Effector memory CD8-positive, alpha-beta T cell (primary cell): ENCODE results near the gene MOB3A.
"Not testable (repeated sequence)": the region's sequence is repeated elsewhere in the genome, so short reads cannot be mapped to it uniquely, and the experiment has no call there.

Source experiments
- ATAC-seq: fragments of 150-1000 bp; cut with Tn5 transposase; replicated peaks from 2 replicates; pipeline ENCODE4 v1.10.0; 2021; ENCODE audit warnings: mild to moderate bottlenecking, moderate library complexity
- DNase-seq, 3 experiments: peaks; one replicate each; pipeline ENCODE4 v3.0.0; 2021
- H3K27ac Mint-ChIP-seq, 2 donors: one replicate each; pipeline ENCODE4 v1.8.0; 2022; ENCODE audit warnings: mild to moderate bottlenecking in 2 of 2, mixed read lengths in 2 of 2, moderate library complexity in 2 of 2
- H3K27me3 Mint-ChIP-seq, 2 donors: one replicate each; pipeline ENCODE4 v1.8.0; 2022; ENCODE audit warnings: mixed read lengths in 2 of 2
- H3K36me3 Mint-ChIP-seq: one replicate; pipeline ENCODE4 v1.8.0; 2022; ENCODE audit warnings: mild to moderate bottlenecking, moderate library complexity, mixed read lengths; ENCODE audit not compliant: insufficient read depth
- H3K4me1 Mint-ChIP-seq, 2 donors: one replicate each; pipeline ENCODE4 v1.8.0; 2022; ENCODE audit warnings: low read depth in 2 of 2, mixed read lengths in 2 of 2
- H3K4me3 Mint-ChIP-seq, 2 donors: one replicate each; pipeline ENCODE4 v1.8.0; 2022; ENCODE audit warnings: mild to moderate bottlenecking in 2 of 2, mixed read lengths in 2 of 2, moderate library complexity in 2 of 2
- H3K9me3 Mint-ChIP-seq, 2 donors: one replicate each; pipeline ENCODE4 v1.8.0; 2022; ENCODE audit warnings: mixed read lengths in 2 of 2

The MOB3A gene

DNA sequence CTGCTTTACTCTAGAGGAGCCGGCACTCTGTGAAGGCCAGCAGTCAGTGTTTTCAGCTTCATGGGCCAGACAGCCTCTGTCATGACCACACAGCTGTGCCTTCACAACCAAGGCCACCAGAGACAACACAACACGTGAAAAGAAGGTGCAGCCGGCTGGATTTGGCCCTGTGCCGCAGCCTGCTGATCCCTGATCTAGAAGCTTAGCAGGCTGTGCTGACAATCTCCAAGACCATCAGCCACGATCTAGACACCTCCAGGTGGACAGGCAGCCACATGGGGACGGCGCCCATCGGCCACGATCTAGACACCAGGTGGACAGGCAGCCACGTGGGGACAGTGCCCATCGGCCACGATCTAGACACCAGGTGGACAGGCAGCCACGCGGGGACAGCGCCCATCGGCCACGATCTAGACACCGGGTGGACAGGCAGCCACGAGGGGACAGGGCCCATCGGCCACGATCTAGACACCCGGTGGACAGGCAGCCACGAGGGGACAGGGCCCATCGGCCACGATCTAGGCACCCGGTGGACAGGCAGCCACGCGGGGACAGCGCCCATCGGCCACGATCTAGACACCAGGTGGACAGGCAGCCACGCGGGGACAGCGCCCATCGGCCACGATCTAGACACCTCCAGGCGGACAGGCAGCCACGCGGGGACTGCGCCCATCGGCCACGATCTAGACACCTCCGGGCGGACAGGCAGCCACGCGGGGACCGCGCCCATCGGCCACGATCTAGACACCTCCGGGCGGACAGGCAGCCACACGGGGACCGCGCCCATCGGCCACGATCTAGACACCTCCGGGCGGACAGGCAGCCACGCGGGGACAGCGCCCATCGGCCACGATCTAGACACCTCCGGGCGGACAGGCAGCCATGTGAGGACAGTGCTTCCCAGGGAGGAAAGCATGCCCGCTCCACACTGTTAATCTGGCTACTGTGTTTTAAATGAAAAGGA is 35.2 kb upstream of the MOB3A start:
- H3K36me3 Mint-ChIP-seq = peaks cover 43% of the 10 kb centered on the region
- not testable (repeated sequence) for H3K27me3 Mint-ChIP-seq, H3K4me1 Mint-ChIP-seq, H3K9me3 Mint-ChIP-seq, ATAC-seq, DNase-seq, H3K27ac Mint-ChIP-seq, H3K4me3 Mint-ChIP-seq

- Mint-ChIP-seq H3K27ac (no peak overlapping the region), H3K27me3 (no peaks in the 10 kb centered on the region), H3K4me1 (peaks cover 0 to 4% of the 10 kb centered on the region in 2 donors), H3K9me3 (no peaks in the 10 kb centered on the region), H3K4me3 (no peak overlapping the region), H3K36me3 (peaks cover 48% of the 10 kb centered on the region)
- ATAC-seq (no peak), DNase-seq (no peak)
These were observed 34.0 kb upstream of the MOB3A start for GRCh38 chr19:2129892-2130770.

GRCh38 chr19:2129486-2129885 is 33.4 kb upstream of the MOB3A start:
- DNase-seq (no peak), ATAC-seq (no peak)
- peaks cover 54% of the 10 kb centered on the region for H3K36me3 Mint-ChIP-seq
- no peaks in the 10 kb centered on the region for H3K9me3 Mint-ChIP-seq
- H3K27me3 Mint-ChIP-seq = no peaks in the 10 kb centered on the region
- H3K4me1 Mint-ChIP-seq = peaks cover 0 to 4% of the 10 kb centered on the region in 2 donors
- no peak overlapping the region for H3K27ac Mint-ChIP-seq
- H3K4me3 Mint-ChIP-seq = no peak overlapping the region

- Mint-ChIP-seq H3K36me3 (peaks cover 53% of the 10 kb centered on the region), H3K27ac (no peak overlapping the region), H3K4me3 (no peak overlapping the region), H3K9me3 (no peaks in the 10 kb centered on the region), H3K27me3 (no peaks in the 10 kb centered on the region), H3K4me1 (peaks cover 0 to 4% of the 10 kb centered on the region in 2 donors)
- ATAC-seq (no peak), DNase-seq (no peak)
These were observed 32.9 kb upstream of the MOB3A start for GRCh38 chr19:2129022-2129421.

GRCh38 chr19:2128252-2128651 is 32.1 kb upstream of the MOB3A start:
- ATAC-seq, H3K4me3 Mint-ChIP-seq, H3K9me3 Mint-ChIP-seq, H3K27me3 Mint-ChIP-seq, H3K27ac Mint-ChIP-seq, DNase-seq, H3K4me1 Mint-ChIP-seq: not testable (repeated sequence)
- peaks cover 48% of the 10 kb centered on the region for H3K36me3 Mint-ChIP-seq

- no peak overlapping the region for H3K4me3 Mint-ChIP-seq
- no peak for ATAC-seq
- H3K4me1 Mint-ChIP-seq = peaks cover 0 to 4% of the 10 kb centered on the region in 2 donors
- H3K36me3 Mint-ChIP-seq = peaks cover 47% of the 10 kb centered on the region
- no peaks in the 10 kb centered on the region for H3K9me3 Mint-ChIP-seq
- H3K27ac Mint-ChIP-seq = no peak overlapping the region
- H3K27me3 Mint-ChIP-seq = no peaks in the 10 kb centered on the region
- no peak for DNase-seq
These were observed 31.6 kb upstream of the MOB3A start for GRCh38 chr19:2127758-2128157.

DNA sequence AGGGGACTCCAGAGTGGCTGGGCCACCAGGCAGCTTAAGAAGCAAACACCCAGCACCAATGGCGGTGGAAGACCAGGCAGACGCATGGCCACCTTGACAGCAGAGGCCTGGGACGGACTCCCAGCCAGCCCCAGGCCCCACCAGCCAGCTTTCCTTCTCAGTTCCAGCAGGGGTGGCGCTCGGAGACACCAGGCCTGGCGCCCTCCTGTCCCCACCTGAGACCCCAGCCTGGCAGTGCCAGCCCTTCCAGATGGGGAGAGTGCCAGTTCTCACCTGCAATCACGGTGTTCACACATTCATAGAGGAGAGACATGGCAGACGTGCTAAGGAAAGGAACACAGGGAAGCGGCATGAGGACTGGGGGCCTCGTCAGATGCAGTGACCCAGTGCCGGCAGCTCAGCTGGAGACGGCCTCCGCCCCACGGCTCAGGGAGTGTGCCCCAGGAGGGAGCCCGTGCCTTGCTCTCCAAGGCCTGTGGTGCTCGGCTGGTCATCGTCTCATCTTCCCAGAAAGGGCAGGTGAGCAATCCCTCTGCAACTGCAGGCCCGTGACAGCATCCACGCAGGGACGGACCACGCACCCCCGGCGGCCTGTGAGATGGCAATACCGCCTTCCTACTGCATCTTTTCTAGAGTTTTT is 30.9 kb upstream of the MOB3A start:
- DNase-seq = no peak
- H3K27ac Mint-ChIP-seq = no peak overlapping the region
- peaks cover 47% of the 10 kb centered on the region for H3K36me3 Mint-ChIP-seq
- ATAC-seq = no peak
- no peak overlapping the region for H3K4me3 Mint-ChIP-seq
- no peaks in the 10 kb centered on the region for H3K9me3 Mint-ChIP-seq
- H3K4me1 Mint-ChIP-seq = no peaks in the 10 kb centered on the region
- H3K27me3 Mint-ChIP-seq = no peaks in the 10 kb centered on the region

DNA sequence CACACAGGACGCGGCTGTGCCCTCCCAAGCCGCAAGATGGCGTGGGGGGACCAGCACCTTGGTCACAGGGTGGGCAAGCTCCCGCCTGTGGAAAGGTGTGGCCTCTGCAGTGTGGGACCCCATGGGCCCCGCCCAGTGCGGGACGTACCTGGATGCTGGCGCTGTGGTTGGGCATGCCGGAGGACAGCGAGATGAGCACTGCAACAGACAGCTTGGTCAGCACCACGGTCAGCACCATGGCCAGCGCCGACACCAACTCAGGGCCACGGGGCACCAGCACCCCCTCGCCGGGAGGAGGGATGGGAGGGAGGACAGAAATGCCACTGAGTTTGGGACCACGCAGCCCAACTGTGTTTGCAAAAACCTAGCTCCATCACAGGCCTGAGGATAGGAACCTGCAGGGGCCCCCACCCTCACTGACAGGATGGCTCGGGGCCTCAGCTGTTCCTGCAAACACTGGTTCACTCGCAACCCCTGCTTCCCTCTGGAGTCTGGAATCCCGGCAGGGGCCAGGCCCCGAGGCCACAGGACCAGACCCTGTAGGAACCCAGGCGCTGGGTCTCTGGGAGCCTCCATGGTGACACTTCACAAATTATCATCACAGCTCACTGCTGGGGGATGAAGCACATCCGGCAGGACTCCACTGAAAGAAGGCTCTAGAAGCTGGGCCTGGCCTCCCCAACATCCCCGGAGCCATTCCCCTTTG is 27.7 kb upstream of the MOB3A start:
- DNase-seq = no peak
- Mint-ChIP-seq H3K36me3 (peaks cover 64% of the 10 kb centered on the region), H3K27me3 (no peaks in the 10 kb centered on the region), H3K9me3 (no peaks in the 10 kb centered on the region), H3K27ac (no peak overlapping the region), H3K4me3 (no peak overlapping the region), H3K4me1 (peaks cover 0 to under 1% of the 10 kb centered on the region in 2 donors)
- no peak for ATAC-seq

DNA sequence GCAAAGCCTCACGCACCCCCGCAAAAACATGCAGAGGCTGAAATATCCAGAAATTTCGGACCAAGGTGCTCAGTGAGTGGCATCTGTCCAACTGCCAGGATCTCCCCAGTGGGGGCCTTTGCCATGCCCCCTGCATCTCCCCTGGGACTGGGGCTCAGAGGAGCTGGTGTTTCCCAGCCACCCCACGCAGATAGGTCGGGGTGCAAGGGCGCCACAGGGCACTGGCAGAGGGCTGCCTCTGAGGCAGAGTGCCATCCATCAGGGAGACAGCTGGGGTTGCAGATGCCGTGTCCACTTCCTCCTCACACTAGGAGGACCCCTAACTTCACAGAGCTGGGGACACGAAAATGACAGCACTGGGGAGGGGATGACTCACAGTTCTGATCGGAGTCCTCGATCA is 26.9 kb upstream of the MOB3A start:
- Mint-ChIP-seq H3K4me3 (no peak overlapping the region), H3K27ac (no peak overlapping the region), H3K4me1 (peaks cover 0 to 2% of the 10 kb centered on the region in 2 donors), H3K36me3 (peaks cover 70% of the 10 kb centered on the region), H3K27me3 (no peaks in the 10 kb centered on the region), H3K9me3 (no peaks in the 10 kb centered on the region)
- DNase-seq (no peak), ATAC-seq (no peak)

DNA sequence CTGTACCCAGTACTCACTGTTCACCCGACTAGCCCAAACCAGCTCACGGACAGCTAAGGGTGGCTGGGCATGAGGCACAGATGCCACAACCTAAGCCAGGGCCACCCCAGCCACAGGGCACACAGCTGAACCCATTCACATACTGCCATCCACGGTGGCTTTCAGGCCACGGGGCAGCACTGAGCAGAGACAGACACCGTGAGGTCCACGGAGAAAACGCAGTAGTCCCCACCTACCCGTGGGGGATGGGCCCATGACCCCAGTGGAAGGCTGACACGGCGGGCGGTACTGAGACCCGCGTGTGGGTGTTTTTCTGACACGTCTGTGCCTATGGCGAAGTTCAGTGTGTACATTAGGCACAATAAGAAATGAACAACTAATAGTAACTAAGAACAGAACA is 26.1 kb upstream of the MOB3A start:
- Mint-ChIP-seq H3K36me3 (peaks cover 67% of the 10 kb centered on the region), H3K27me3 (no peaks in the 10 kb centered on the region), H3K4me3 (no peak overlapping the region), H3K27ac (no peak overlapping the region), H3K9me3 (no peaks in the 10 kb centered on the region), H3K4me1 (peaks cover 0 to 2% of the 10 kb centered on the region in 2 donors)
- ATAC-seq (no peak), DNase-seq (no peak)

DNA sequence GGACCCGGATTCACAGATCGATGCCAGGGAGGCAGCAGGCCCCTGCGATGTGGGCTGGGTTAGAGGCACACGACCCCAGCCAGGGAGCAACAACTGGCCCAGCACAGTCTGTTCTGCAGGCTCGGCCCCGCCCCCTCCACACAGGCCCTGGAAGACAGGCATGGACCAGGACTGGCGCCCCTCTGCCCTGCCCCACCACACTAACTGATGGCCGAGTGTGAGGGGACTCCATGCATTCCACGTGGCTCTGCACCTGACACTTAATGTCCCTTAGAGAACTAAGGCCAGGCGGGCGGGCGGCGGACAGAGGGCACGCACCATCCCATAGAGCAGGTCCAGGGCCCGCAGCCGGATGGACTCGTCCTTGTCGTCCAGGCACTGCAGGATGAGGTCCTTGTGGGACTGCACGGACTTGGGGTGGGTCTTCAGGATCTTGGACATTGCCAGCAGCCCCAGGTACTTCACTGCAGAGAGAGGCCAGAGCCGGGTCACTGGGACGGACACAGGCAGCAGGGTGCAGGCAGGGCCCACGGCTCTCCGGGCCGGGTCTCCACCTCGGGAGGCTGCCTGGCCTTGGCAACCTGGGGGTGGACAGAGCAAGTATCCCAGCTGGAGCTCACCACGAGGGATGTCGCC is 25.4 kb upstream of the MOB3A start:
- H3K27ac Mint-ChIP-seq = no peak overlapping the region
- ATAC-seq = no peak

GRCh38 chr19:2120821-2121220 is 24.7 kb upstream of the MOB3A start:
- Mint-ChIP-seq H3K27ac (no peak overlapping the region), H3K4me3 (no peak overlapping the region), H3K4me1 (peaks cover 0 to 2% of the 10 kb centered on the region in 2 donors), H3K27me3 (no peaks in the 10 kb centered on the region), H3K36me3 (peaks cover 68% of the 10 kb centered on the region), H3K9me3 (no peaks in the 10 kb centered on the region)
- DNase-seq (no peak), ATAC-seq (no peak)

More for the DNA sequence above, 25.4 kb upstream of the MOB3A start:
- Mint-ChIP-seq H3K9me3 (no peaks in the 10 kb centered on the region), H3K27me3 (no peaks in the 10 kb centered on the region), H3K4me3 (no peak overlapping the region), H3K4me1 (peaks cover 0 to 2% of the 10 kb centered on the region in 2 donors), H3K36me3 (peaks cover 69% of the 10 kb centered on the region)
- DNase-seq = no peak
